Lung (tissue), 12 donors: ENCODE results near the gene CHRNB4. TPM values are rescaled to one million over a fixed set of nuclear protein-coding genes. Genes with fewer than 3 reads are reported as not detected.
"Not testable (repeated sequence)": the region's sequence is repeated elsewhere in the genome, so short reads cannot be mapped to it uniquely, and the experiment has no call there.

ENCODE experiments used
- ATAC-seq: fragments of 200-7000 bp; cut with Tn5 transposase; one replicate; pipeline ENCODE4 v1.9.1; 2020; ENCODE audit warnings: moderate number of reproducible peaks; ENCODE audit not compliant: insufficient read depth, low FRiP score
- DNase-seq, 3 donors: peaks; one replicate each; pipeline ENCODE4 v3.0.0-alpha.2; 2013 to 2017
- H3K27ac ChIP-seq, 2 donors: one replicate each; pipeline ENCODE4 v1.5.1; 2013; ENCODE audit warnings: mild to moderate bottlenecking in 2 of 2, moderate library complexity in 2 of 2, control low read depth in 1 of 2, inconsistent platforms in 1 of 2, low read depth in 1 of 2, low read length in 1 of 2
- H3K27me3 ChIP-seq, 3 donors: one replicate each; pipeline ENCODE4 v1.5.1; 2013; ENCODE audit warnings: low read length in 2 of 3; ENCODE audit not compliant: control insufficient read depth in 3 of 3, insufficient read depth in 3 of 3
- H3K36me3 ChIP-seq, 4 donors: one replicate each; pipeline ENCODE4 v1.5.1; 2013; ENCODE audit warnings: low read length in 4 of 4, mild to moderate bottlenecking in 1 of 4, moderate library complexity in 1 of 4; ENCODE audit not compliant: control insufficient read depth in 4 of 4, insufficient read depth in 4 of 4
- H3K4me1 ChIP-seq, 5 donors: one replicate each; pipeline ENCODE4 v1.5.1; 2013; ENCODE audit warnings: low read length in 5 of 5, mild to moderate bottlenecking in 2 of 5, moderate library complexity in 1 of 5; ENCODE audit not compliant: control insufficient read depth in 5 of 5, insufficient read depth in 5 of 5
- H3K4me3 ChIP-seq: one replicate; pipeline ENCODE4 v1.5.1; 2013; ENCODE audit warnings: mild to moderate bottlenecking, control low read depth, moderate library complexity
- H3K9ac ChIP-seq, 2 donors: one replicate each; pipeline ENCODE4 v1.5.1; 2013; ENCODE audit warnings: low read length in 2 of 2, control low read depth in 1 of 2; ENCODE audit not compliant: insufficient read depth in 1 of 2
- H3K9me3 ChIP-seq, 4 donors: one replicate each; pipeline ENCODE4 v1.5.1; 2013; ENCODE audit warnings: low read length in 3 of 4, mild to moderate bottlenecking in 1 of 4, moderate library complexity in 1 of 4; ENCODE audit not compliant: control insufficient read depth in 4 of 4, insufficient read depth in 3 of 4
- WGBS, 2 donors: extraction: QIAGEN DNeasy Blood & Tissue Kit; methylation state at CpG; one replicate each; pipeline ENCODE4 v1.1.7; 2013; 5-methylcytosine and 5-hydroxymethylcytosine counted together
- polyA plus RNA-seq, 2 donors: library from polyadenylated mRNA; stranded (reverse); fragments of 200-250 nt; gene quantifications; one replicate each; pipeline ENCODE4 v1.2.1, GENCODE V29; 2013
- total RNA-seq, 2 donors: library from RNA; depleted of rRNA in 1 of 2; stranded (reverse); fragments of >200 nt in 1 of 2; gene quantifications; one replicate each; pipeline ENCODE4 v1.2.1, GENCODE V29; 2014 to 2021
- TF ChIP-seq, protein P1 (sequence below): IDR thresholded peaks from 2 replicates; pipeline ENCODE4 v1.5.1; 2012; ENCODE audit warnings: mild to moderate bottlenecking; ENCODE audit errors: control extremely low read depth, extremely low read depth
- donor health status: control.
- donor health status: control.
- donor health status: Bipolar disorder and iron deficiency.
- donor health status: healthy.
- donor health status: DM: yes; HTN: yes; CAD: no.

CHRNB4 gene
- total and polyA plus RNA-seq, 4 donors: 0.05 TPM; not detected in 3

DNA sequence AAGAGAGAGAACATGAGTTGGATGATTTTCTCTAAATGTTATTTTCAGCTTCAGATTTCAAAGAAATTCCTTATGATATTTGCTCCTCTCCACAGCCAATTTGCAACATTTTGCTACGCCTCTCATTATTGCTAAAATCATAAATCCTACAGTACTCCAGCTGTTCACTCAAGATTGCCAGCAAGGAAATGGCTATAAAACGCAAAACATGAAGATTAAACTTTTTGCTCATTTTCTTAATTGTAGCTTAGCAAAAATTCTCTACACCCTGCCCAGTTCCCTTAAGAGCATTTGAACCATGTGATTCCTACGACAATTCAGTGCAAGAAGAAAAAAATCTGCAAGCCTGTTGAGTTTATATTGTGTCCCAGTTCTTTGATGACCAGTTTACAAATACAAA is 27.0 kb downstream of the CHRNB4 start:
- WGBS, 2 donors: 59 to 64% methylated on average over 3 of the region's 3 CpGs

DNA sequence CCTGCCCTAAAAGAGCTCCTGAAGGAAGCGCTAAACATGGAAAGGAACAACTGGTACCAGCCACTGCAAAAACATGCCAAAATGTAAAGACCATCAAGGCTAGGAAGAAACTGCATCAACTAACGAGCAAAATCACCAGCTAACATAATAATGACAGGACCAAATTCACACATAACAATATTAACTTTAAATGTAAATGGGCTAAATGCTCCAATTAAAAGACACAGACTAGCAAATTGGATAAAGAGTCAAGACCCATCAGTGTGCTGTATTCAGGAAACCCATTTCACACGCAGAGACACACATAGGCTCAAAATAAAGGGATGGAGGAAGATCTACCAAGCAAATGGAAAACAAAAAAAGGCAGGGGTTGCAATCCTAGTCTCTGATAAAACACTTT is 31.5 kb downstream of the CHRNB4 start:
- not testable (repeated sequence) for H3K4me1 ChIP-seq, H3K9me3 ChIP-seq, ATAC-seq, H3K27me3 ChIP-seq, DNase-seq, H3K27ac ChIP-seq, H3K36me3 ChIP-seq, H3K9ac ChIP-seq, H3K4me3 ChIP-seq
- WGBS, 2 donors: 81 to 94% methylated on average over 2 of the region's 3 CpGs

More for the DNA sequence above, 27.0 kb downstream of the CHRNB4 start:
- Histone ChIP-seq H3K4me3 (no peak overlapping the region), H3K27ac (no peak overlapping the region), H3K9ac (no peak overlapping the region), H3K4me1 (no peaks in the 10 kb centered on the region), H3K9me3 (no peaks in the 10 kb centered on the region), H3K27me3 (peaks cover 4 to 9% (median 8%) of the 10 kb centered on the region in 3 donors), H3K36me3 (no peaks in the 10 kb centered on the region)
- DNase-seq: peak in 2 of 3 donors; percentile 18 to 33
- ATAC-seq: no peak
- TF ChIP-seq, protein P1, sequence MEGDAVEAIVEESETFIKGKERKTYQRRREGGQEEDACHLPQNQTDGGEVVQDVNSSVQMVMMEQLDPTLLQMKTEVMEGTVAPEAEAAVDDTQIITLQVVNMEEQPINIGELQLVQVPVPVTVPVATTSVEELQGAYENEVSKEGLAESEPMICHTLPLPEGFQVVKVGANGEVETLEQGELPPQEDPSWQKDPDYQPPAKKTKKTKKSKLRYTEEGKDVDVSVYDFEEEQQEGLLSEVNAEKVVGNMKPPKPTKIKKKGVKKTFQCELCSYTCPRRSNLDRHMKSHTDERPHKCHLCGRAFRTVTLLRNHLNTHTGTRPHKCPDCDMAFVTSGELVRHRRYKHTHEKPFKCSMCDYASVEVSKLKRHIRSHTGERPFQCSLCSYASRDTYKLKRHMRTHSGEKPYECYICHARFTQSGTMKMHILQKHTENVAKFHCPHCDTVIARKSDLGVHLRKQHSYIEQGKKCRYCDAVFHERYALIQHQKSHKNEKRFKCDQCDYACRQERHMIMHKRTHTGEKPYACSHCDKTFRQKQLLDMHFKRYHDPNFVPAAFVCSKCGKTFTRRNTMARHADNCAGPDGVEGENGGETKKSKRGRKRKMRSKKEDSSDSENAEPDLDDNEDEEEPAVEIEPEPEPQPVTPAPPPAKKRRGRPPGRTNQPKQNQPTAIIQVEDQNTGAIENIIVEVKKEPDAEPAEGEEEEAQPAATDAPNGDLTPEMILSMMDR: no peak

DNA sequence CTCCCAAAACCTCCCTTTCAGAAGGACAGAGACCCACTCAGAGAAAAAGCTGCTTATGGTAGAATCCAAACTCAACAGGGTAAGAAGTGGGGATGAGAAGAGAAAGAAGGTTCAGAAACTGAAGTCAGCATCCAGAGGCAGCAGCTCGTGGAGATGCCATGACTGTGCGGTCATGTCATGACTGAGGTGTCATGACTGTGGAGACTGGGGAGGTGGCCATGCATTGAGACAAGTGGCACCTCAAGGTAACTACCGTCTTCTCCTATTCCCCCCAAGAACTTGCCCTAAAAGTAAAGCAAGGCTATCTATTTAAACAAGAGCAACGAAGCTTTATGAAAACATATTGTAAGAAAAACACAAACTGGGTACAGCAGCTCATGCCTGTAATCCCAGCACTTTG is 35.3 kb downstream of the CHRNB4 start:
- no peak overlapping the region for H3K27ac ChIP-seq
- H3K27me3 ChIP-seq: peaks cover 0 to 4% (median 3%) of the 10 kb centered on the region in 3 donors
- H3K36me3 ChIP-seq: no peaks in the 10 kb centered on the region
- H3K4me3 ChIP-seq: no peak overlapping the region
- no peaks in the 10 kb centered on the region for H3K4me1 ChIP-seq
- TF ChIP-seq, protein P1: no peak
- ATAC-seq: no peak
- 85 to 92% methylated on average over 4 of the region's 4 CpGs for WGBS, 2 donors
- DNase-seq: no peak
- H3K9me3 ChIP-seq: peaks cover 0 to 5% (median 0%) of the 10 kb centered on the region in 4 donors
- no peak overlapping the region for H3K9ac ChIP-seq

DNA sequence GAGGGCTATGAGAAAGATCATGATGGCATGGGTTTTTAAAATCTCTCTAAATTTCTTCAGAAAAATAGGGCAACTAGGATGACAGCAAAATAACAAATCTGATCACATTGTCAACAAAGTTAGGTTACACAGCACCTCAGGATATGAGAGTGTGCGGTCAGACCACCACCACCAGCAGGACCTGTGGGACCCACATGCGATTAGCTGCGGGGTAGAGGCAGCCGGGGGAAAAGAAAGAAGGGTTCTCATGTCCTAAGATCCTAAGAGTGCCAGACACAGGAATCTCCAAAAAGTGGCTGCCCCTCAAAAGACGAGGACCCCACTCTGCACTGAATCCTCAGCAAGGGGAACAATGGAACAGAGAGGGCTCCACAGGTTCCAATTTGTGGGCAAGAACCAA is 35.8 kb downstream of the CHRNB4 start:
- Histone ChIP-seq H3K4me1 (no peaks in the 10 kb centered on the region), H3K9ac (no peak overlapping the region), H3K4me3 (no peak overlapping the region), H3K27ac (no peak overlapping the region), H3K9me3 (peaks cover 0 to 5% (median 0%) of the 10 kb centered on the region in 4 donors), H3K36me3 (no peaks in the 10 kb centered on the region), H3K27me3 (peaks cover 0 to 4% (median 4%) of the 10 kb centered on the region in 3 donors)
- 90 to 91% methylated on average over 5 of the region's 5 CpGs for WGBS, 2 donors
- ATAC-seq: no peak
- TF ChIP-seq, protein P1: no peak
- no peak for DNase-seq
